Tibial nerve (tissue), 4 donors: ENCODE data around the gene ATP6V1C2. TPM values are rescaled to one million over a fixed set of nuclear protein-coding genes. Genes with fewer than 3 reads are reported as not detected.

ENCODE experiments used
- DNase-seq, 2 donors: peaks; one replicate each; pipeline ENCODE4 v3.0.0-alpha.2; 2019; ENCODE audit warnings: low spot score in 2 of 2
- H3K27ac ChIP-seq, 4 donors: fragments of 200-600 bp; sonication (generic) in 3 of 4; one replicate each; pipeline ENCODE4 v1.5.1; 2017 to 2019; ENCODE audit warnings: mild to moderate bottlenecking in 1 of 4
- H3K27me3 ChIP-seq, 2 donors: fragments of 200-600 bp; sonication (generic) in 1 of 2; one replicate each; pipeline versions ENCODE4 v1.5.1 to v1.6.0; 2017 to 2019
- H3K36me3 ChIP-seq, 3 donors: fragments of 200-600 bp; sonication (generic); one replicate each; pipeline ENCODE4 v1.5.1; 2018 to 2019
- H3K4me1 ChIP-seq, 4 donors: fragments of 200-600 bp; sonication (generic) in 3 of 4; one replicate each; pipeline ENCODE4 v1.5.1; 2017 to 2019
- H3K4me3 ChIP-seq, 4 donors: fragments of 200-600 bp; sonication (generic) in 3 of 4; one replicate each; pipeline ENCODE4 v1.5.1; 2017 to 2019; ENCODE audit warnings: mild to moderate bottlenecking in 1 of 4, moderate library complexity in 1 of 4
- H3K9me3 ChIP-seq, 4 donors: fragments of 200-600 bp; sonication (generic) in 3 of 4; one replicate each; pipeline ENCODE4 v1.5.1; 2017 to 2019
- EP300 ChIP-seq, 2 donors: sonication (generic); formaldehyde crosslinking; IDR thresholded peaks; one replicate each; pipeline ENCODE4 v1.6.1; 2017; ENCODE audit warnings: antibody characterized with exemption in 2 of 2, mild to moderate bottlenecking in 1 of 2
- POLR2A ChIP-seq, 2 donors: fragments of 450-650 bp; IDR thresholded peaks; one replicate each; pipeline ENCODE4 v1.6.1; 2017; ENCODE audit warnings: antibody characterized with exemption in 2 of 2, mild to moderate bottlenecking in 2 of 2, moderate library complexity in 2 of 2
- WGBS, 2 donors: methylation state at CpG; one replicate each; pipeline ENCODE4 v1.1.5; 2018; 5-methylcytosine and 5-hydroxymethylcytosine counted together
- total RNA-seq, 4 donors: library from RNA; depleted of rRNA; stranded (reverse); fragments of >200 nt; gene quantifications; one replicate each; pipeline ENCODE4 v1.1.0, GENCODE V29; 2016
- TF ChIP-seq, protein P1 (sequence below), 5 experiments: fragments of 200-600 bp in 3 of 5; fragments of 450-650 bp in 2 of 5; sonication (generic) in 3 of 5; IDR thresholded peaks; one replicate each; pipeline ENCODE4 v1.5.1; 2016 to 2019; ENCODE audit warnings: antibody characterized with exemption in 5 of 5, mild to moderate bottlenecking in 3 of 5, moderate library complexity in 2 of 5

Gene ATP6V1C2
- total RNA-seq, 4 donors from 2014 or later, result 0.21 to 0.66 (median 0.30) TPM; not detected in 1

DNA sequence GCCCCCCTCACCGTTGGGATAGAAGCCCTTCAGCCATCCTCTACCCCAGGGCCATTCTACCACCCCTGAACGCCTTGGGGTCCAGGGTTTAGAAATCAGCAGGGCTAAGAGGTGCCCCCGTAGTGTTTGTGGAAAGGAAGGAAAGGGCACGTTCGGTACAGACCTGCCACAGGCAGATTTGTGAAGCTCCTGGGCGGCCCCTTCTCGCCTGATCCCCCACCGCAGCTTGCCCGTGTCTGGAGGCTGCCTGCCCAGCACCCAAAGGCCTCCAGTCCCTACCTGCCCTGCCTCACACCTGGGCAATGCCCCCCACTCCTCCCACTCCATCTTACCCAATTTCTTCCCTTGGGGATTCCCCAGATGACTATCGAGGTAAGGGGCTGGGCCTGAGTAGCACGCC lies 21.2 kb downstream of the ATP6V1C2 start:
- Histone ChIP-seq H3K27me3 (no peaks in the 10 kb centered on the region), H3K9me3 (no peaks in the 10 kb centered on the region), H3K4me3 (no peak overlapping the region), H3K36me3 (no peaks in the 10 kb centered on the region), H3K4me1 (no peaks in the 10 kb centered on the region), H3K27ac (no peak overlapping the region)
- 84 to 86% methylated on average over 11 of the region's 11 CpGs for WGBS, 2 donors
- TF ChIP-seq, protein P1, sequence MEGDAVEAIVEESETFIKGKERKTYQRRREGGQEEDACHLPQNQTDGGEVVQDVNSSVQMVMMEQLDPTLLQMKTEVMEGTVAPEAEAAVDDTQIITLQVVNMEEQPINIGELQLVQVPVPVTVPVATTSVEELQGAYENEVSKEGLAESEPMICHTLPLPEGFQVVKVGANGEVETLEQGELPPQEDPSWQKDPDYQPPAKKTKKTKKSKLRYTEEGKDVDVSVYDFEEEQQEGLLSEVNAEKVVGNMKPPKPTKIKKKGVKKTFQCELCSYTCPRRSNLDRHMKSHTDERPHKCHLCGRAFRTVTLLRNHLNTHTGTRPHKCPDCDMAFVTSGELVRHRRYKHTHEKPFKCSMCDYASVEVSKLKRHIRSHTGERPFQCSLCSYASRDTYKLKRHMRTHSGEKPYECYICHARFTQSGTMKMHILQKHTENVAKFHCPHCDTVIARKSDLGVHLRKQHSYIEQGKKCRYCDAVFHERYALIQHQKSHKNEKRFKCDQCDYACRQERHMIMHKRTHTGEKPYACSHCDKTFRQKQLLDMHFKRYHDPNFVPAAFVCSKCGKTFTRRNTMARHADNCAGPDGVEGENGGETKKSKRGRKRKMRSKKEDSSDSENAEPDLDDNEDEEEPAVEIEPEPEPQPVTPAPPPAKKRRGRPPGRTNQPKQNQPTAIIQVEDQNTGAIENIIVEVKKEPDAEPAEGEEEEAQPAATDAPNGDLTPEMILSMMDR (IDR thresholded peaks at IDR 0.05), result no peak
- TF ChIP-seq EP300 (IDR thresholded peaks at IDR 0.05), result no peak
- TF ChIP-seq POLR2A (IDR thresholded peaks at IDR 0.05), result no peak
- DNase-seq, result no peak

DNA sequence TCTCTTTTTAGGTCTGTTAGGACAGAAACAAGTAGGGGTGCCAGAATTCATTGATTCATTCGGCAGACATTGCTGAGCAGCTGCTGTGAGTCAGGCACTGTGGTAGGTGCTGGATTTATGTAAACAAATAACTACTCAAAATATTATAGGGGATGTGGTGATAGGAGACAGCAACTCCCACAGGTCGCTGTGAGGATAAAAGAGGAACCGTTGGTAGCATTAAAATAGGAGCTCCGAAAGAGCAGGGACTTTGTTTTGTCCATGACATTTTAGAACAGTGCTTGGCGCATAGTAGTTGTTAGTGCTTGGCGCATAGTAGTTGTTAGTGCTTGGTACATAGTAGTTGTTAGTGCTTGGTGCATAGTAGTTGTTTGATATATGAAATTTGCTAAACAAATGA lies 29.2 kb downstream of the ATP6V1C2 start:
- no peaks in the 10 kb centered on the region for H3K36me3 ChIP-seq
- H3K27ac ChIP-seq, result no peak overlapping the region
- 78 to 84% methylated on average over 6 of the region's 6 CpGs for WGBS, 2 donors
- H3K27me3 ChIP-seq, result no peaks in the 10 kb centered on the region
- TF ChIP-seq EP300 (IDR thresholded peaks at IDR 0.05) (no peak), POLR2A (IDR thresholded peaks at IDR 0.05) (no peak)
- TF ChIP-seq, protein P1 (IDR thresholded peaks at IDR 0.05), result no peak
- no peaks in the 10 kb centered on the region for H3K4me1 ChIP-seq
- no peaks in the 10 kb centered on the region for H3K9me3 ChIP-seq
- no peak overlapping the region for H3K4me3 ChIP-seq
- no peak for DNase-seq

DNA sequence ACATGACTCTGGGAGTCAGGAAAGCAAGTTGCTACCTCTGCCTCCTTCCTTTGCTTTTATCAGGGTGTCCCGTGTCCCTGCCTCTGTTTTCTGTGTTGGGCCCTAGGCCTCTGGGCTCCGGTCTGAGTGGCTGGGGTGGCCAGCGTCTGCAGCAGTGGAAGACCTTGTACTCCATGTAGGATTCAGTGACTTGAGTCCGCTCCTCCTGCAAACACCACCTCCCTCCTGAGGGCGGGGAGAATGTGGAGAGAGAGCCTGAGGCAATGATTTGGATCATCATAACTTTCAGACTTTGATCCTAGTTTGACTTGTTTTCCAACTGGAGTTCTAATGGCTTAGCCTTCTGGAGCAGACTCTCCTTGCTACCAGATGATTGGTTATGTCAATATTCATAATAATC lies 30.8 kb downstream of the ATP6V1C2 start:
- WGBS, 2 donors, result 84 to 88% methylated on average over 5 of the region's 5 CpGs
- DNase-seq, result no peak
- TF ChIP-seq, protein P1 (IDR thresholded peaks at IDR 0.05), result no peak
- TF ChIP-seq POLR2A (IDR thresholded peaks at IDR 0.05), result no peak
- no peak for TF ChIP-seq EP300 (IDR thresholded peaks at IDR 0.05)
- Histone ChIP-seq H3K4me3 (no peak overlapping the region), H3K27ac (no peak overlapping the region), H3K9me3 (no peaks in the 10 kb centered on the region), H3K27me3 (no peaks in the 10 kb centered on the region), H3K4me1 (no peaks in the 10 kb centered on the region), H3K36me3 (no peaks in the 10 kb centered on the region)

DNA sequence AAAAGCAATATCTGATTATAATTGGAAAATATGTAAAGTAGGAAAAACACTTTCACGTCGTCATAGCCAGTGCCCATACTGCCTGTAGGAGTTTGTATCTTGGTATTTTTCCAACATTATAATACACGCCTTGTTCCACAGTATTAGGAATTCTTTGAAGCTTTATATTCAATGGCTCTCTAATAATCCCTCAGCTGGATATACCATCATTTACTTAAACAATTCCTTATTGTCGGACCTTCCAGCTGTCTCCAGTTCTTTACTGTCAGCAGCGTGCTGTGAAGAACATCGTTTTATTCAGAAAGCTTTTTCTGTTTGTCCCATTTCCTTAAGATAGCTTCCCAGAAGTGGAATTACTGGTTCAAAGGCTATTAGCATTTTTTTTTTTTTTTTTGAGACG lies 31.7 kb downstream of the ATP6V1C2 start:
- no peaks in the 10 kb centered on the region for H3K27me3 ChIP-seq
- no peaks in the 10 kb centered on the region for H3K36me3 ChIP-seq
- no peak for DNase-seq
- H3K27ac ChIP-seq, result no peak overlapping the region
- no peaks in the 10 kb centered on the region for H3K9me3 ChIP-seq
- H3K4me3 ChIP-seq, result no peak overlapping the region
- TF ChIP-seq EP300 (IDR thresholded peaks at IDR 0.05), result no peak
- TF ChIP-seq POLR2A (IDR thresholded peaks at IDR 0.05), result no peak
- TF ChIP-seq, protein P1 (IDR thresholded peaks at IDR 0.05), result no peak
- 26 to 30% methylated on average over 7 of the region's 7 CpGs for WGBS, 2 donors
- no peaks in the 10 kb centered on the region for H3K4me1 ChIP-seq

DNA sequence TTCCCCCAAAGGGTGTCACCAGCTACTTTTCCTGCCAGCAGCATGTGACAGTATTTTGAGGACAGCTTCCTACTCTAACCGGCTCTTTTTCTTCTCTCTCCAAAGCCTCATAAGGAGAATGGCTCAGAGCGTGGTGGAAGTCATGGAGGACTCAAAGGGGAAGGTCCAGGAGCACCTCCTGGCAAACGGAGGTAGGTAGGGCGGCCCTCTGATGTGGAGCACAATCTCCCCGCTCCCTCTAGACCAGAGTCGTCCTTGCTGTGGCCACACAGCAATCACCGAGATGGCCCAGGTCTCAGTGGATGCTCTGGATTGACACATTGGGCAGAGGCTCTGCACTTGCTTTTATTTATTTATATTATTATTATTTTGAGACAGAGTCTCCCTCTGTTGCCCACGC lies 32.4 kb downstream of the ATP6V1C2 start:
- no peaks in the 10 kb centered on the region for H3K27me3 ChIP-seq
- H3K9me3 ChIP-seq, result no peaks in the 10 kb centered on the region
- TF ChIP-seq, protein P1 (IDR thresholded peaks at IDR 0.05), result no peak
- TF ChIP-seq POLR2A (IDR thresholded peaks at IDR 0.05), result no peak
- TF ChIP-seq EP300 (IDR thresholded peaks at IDR 0.05), result no peak
- H3K27ac ChIP-seq, result no peak overlapping the region
- H3K4me1 ChIP-seq, result no peaks in the 10 kb centered on the region
- H3K36me3 ChIP-seq, result no peaks in the 10 kb centered on the region
- DNase-seq, result no peak
- 79 to 84% methylated on average over 8 of the region's 8 CpGs for WGBS, 2 donors
- H3K4me3 ChIP-seq, result no peak overlapping the region
